GM10266 (cell line): Measurements from ENCODE around the gene KLC3.

Experiments used
- DNase-seq: peaks from one replicate; pipeline ENCODE4 v3.0.0; 2012; ENCODE audit errors: extremely low spot score
- TF ChIP-seq, protein P1 (sequence below): IDR thresholded peaks from 2 replicates; pipeline ENCODE4 v1.5.1; 2012; ENCODE audit warnings: mild to moderate bottlenecking, low read depth; ENCODE audit not compliant: control insufficient read depth, insufficient read depth; ENCODE audit errors: missing control alignments

Gene KLC3

DNA sequence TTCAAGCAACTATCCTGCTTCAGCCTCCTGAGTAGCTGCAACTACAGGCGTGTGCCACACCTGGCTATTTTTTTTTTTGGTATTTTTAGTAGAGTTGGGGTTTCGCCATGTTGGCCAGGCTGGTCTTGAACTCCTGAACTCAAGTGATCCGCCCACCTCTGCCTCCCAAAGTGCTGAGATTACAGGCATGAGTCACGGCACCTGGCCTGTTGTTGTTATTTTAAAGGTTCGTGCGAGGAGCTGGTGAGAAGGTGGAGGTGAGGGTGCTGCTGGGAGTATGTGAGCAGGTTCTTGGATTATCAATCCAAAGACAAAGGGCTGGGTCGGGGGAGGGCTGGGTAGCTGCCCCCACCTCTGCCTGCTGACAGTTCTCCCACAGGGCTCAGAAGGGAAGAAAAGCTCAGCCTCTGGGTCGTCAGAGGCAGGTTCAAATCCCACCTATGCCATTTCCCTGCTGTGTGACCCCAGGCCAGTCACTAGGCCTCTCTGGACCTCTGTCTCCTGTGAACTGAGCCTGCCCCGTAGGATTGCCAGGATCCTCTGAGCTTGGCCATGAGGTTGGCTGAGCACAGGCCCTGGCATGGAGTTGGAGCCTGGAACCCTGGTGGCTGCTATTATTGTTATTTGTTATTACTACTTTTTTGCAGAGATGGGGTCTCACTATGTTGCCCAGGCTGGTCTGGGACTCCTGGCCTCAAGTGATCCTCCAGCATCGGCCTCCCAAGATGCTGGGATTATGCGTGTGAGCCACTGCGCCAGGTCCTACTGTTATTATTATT lies 19.4 kb upstream of the KLC3 start:
- TF ChIP-seq, protein P1, sequence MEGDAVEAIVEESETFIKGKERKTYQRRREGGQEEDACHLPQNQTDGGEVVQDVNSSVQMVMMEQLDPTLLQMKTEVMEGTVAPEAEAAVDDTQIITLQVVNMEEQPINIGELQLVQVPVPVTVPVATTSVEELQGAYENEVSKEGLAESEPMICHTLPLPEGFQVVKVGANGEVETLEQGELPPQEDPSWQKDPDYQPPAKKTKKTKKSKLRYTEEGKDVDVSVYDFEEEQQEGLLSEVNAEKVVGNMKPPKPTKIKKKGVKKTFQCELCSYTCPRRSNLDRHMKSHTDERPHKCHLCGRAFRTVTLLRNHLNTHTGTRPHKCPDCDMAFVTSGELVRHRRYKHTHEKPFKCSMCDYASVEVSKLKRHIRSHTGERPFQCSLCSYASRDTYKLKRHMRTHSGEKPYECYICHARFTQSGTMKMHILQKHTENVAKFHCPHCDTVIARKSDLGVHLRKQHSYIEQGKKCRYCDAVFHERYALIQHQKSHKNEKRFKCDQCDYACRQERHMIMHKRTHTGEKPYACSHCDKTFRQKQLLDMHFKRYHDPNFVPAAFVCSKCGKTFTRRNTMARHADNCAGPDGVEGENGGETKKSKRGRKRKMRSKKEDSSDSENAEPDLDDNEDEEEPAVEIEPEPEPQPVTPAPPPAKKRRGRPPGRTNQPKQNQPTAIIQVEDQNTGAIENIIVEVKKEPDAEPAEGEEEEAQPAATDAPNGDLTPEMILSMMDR, result no peak
- no peak for DNase-seq

DNA sequence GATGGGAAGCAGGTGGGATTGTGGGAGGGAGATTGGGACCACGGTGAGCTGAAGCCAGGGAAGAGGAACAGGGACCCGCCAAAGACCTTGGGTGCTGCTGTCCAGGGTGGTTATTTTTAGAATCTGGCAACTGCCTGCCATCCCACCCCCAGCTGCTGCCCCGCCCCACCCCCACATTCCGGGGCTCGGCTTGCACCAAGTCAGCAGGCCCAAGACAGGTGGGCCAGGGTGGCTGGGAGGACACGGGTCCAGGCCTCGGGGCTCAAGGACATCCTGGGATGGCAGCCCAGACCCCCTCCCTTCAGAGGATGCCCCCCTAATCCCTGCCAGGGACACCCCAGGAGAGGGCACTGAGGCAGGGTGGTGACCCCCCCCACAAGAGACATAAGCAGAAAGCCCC lies 18.7 kb upstream of the KLC3 start:
- DNase-seq, result no peak

DNA sequence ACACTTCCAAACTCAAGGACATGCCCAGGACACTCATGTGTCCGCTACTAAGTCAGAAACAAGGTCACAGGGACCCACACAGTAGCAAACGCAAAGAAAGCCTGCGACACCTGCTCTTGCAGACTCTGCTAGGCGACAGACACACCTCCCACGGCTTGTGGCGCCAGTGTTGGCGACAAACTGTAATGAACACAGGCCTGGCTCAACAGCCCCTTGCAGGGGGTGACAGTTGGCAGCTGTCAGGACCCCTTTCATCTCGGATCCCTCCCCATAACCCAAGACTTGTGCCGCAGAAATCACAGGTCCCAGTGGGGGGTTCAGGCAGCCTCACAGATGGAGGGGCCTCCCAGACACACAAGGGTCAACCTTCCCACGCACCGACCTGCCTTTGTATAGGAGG lies 18.2 kb upstream of the KLC3 start:
- no peak for DNase-seq
- TF ChIP-seq, protein P1, result no peak

More for the DNA sequence above, 18.7 kb upstream of the KLC3 start:
- TF ChIP-seq, protein P1, result no peak

DNA sequence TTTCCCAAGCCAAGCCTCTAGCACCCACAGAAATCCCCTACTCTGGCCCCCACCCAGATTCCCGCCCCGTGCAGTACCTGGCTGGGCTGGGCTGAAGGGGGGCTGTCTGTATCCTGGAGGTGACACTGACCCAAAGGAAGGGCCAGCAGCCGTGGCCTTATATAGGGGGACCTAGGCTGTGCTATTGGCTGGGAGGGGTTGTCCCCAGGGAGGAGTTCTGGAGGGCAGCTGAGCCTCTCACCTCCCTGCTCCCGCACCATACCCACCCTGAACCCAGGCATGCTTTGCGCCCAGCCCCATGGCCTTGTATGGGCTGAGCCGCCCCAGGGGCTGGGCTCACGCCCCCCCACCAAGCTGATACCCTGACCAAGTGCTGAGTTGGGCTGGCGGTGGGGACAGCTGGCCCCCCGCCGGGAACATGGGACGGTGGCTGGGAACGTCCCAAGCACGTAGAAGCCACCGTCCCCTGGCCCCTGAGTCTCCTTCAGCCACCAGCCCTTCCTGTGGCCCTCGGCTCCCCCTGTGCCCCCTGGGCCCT lies 17.7 kb upstream of the KLC3 start, which contains the start of gene CKM:
CKM (minus strand) TSS at position 132 of the 538 bp plus-strand sequence. CDS start 3,162 bp downstream, outside the sequence.
- DNase-seq, result no peak
- TF ChIP-seq, protein P1, result no peak

DNA sequence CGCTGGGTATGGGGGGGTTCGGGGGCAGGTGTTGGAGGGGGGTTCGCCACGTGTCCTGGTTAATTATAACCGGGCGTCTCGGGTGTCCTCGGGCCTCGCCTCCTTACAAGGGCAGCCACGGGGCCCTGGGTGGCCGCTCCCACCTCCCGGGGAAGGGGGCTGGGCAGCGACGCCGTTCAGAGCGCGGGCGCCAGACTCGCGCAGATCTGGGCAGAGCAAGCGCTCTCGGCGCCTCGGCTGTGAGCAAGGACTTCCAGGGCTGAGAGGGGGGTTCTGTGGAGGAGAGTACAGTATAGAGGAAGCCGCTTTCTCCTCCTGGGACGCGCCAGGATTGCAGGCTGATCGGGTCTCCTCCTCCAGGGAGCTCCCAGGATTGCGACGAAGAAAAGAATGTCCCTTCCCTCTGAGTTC lies 16.9 kb upstream of the KLC3 start:
- no peak for DNase-seq

DNA sequence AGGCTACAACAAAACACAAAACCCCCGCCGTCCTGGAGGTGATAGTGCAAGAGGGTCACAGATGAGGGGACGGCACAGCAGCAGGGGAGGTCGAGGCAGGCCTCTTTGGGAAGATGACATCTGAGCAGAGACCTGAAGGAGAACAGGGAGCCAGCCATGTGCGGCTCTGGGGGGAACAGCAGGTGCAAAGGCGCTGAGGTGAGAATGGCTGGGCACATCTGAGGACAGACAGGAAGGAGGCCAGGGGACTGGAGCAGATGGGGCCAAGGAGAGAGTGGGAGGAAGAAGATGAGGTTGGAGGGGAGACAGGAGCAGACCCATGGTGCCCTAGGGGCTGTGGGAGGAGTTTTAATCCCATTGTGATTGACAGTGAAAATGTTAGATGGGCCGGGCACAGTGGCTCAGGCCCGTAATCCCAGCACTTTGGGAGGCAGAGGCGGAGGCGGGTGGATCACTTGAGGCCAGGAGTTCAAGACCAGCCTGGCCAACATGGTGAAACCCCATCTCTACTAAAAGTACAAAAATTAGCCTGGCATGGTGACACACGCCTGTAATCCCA lies 16.1 kb upstream of the KLC3 start:
- DNase-seq, result no peak
- TF ChIP-seq, protein P1, result no peak

More for the DNA sequence above, 16.9 kb upstream of the KLC3 start:
- TF ChIP-seq, protein P1, result no peak
